ENCODE data around the gene ASIC1. TPM values are rescaled to one million over a fixed set of nuclear protein-coding genes. Genes with fewer than 3 reads are reported as not detected.

Gene ASIC1
- total and polyA plus RNA-seq, 2 of the 13 experiments (the other 11 are each of a cell fraction or from before 2014, with no cell fraction given) = 0.44 to 1.5 TPM

DNA sequence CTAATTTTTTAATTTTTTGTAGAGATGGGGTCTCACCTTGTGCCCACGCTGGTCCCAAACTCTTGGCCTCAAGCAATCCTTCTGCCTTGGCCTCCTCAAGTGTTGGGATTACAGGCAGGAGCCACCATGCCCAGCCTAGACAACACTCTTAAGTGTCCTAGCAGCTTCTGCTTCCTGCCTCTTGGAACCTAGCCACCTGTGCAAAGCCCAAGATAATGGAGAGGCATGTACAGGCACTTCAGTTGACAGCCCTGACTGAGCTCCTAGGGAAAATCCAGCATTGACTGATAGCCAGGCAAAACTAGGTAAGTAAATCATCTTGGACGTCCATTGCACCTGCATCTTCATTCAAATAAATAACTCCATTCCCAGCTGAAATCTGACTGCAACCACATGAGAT is 70.2 kb downstream of the ASIC1 start:
- no peaks in the 10 kb centered on the region for H3K79me2 ChIP-seq (ENCODE audit: insufficient read depth, low read length)
- ChIA-PET CTCF (ENCODE audit: low intra/inter-chr PET ratio, low total read pairs) (no interaction called here), POLR2A (interaction anchor here (0.7 to 1.3 kb wide), 3 partner anchors 16 to 46 kb away, joined by 3 to 4 read pairs (median 4); partner anchors contain the start of gene CERS5)
- BruUV-seq (replicated peaks) = no TSS peak
- H3K27ac ChIP-seq (ENCODE audit: extremely low read length, insufficient read depth, low read length) = no peak overlapping the region
- 96% methylated on average over 2 of the region's 2 CpGs for WGBS (ENCODE audit: low lambda C conversion rate)
- H3K36me3 ChIP-seq (replicated peaks in 1 of 2; ENCODE audit: control insufficient read depth in 1 of 2, insufficient read depth in 2 of 2, low read length in 2 of 2) = peaks cover 7 to 26% of the 10 kb centered on the region in 2 experiments; a peak in 3 of 5 replicates
- TF ChIP-seq PHB2 (IDR thresholded peaks at IDR 0.05; ENCODE audit: partially characterized antibody) = no peak
- TF ChIP-seq ZNF713 (CRISPR knock-in tag; IDR thresholded peaks at IDR 0.05) = no peak
- no peak for TF ChIP-seq NFKB2 (CRISPR knock-in tag; IDR thresholded peaks at IDR 0.05; ENCODE audit: borderline replicate concordance)
- TF ChIP-seq HNF4G (IDR thresholded peaks at IDR 0.05; ENCODE audit: borderline replicate concordance, low read depth, low read length) = no peak
- no peak for TF ChIP-seq HNF4G (CRISPR knock-in tag; IDR thresholded peaks at IDR 0.05; ENCODE audit: borderline replicate concordance, low read depth)
- no peak overlapping the region for H3K9ac ChIP-seq (ENCODE audit: insufficient read depth, low read depth, low read length)
- FAIRE-seq (no peak), DNase-seq (ENCODE audit: low spot score) (no peak), ATAC-seq (no peak)
- H3K4me1 ChIP-seq (ENCODE audit: insufficient read depth, low read length) = no peaks in the 10 kb centered on the region
- no peak overlapping the region for H3K4me3 ChIP-seq (replicated peaks in 1 of 3; ENCODE audit: insufficient read depth in 1 of 3, low read depth in 2 of 3, low read length in 3 of 3)
- no peak overlapping the region for H3K4me2 ChIP-seq (ENCODE audit: low read depth, low read length)
- no peaks in the 10 kb centered on the region for H4K20me1 ChIP-seq (ENCODE audit: insufficient read depth, low read length)
- H3K9me3 ChIP-seq (ENCODE audit: low read length) = no peaks in the 10 kb centered on the region
- in situ Hi-C loops (cut with HindIII; ENCODE audit: extremely low pct_ligation_motif_present, low pct_unique_long_range_greater_than_20kb) = loop anchor here (5.0 kb wide), 1 partner anchor 50 kb away; no protein-coding TSS in a partner anchor
- intact Hi-C loops (cut with micrococcal nuclease; ENCODE audit: unreplicated experiment) = no loop called here
- no peak overlapping the region for H2AFZ ChIP-seq (ENCODE audit: low read length)
- no peaks in the 10 kb centered on the region for H3K27me3 ChIP-seq (ENCODE audit: control insufficient read depth in 1 of 2, insufficient read depth in 2 of 2, low read length in 2 of 2)

GRCh38 chr12:50129290-50129689 is 71.9 kb downstream of the ASIC1 start:
- ATAC-seq (no peak), FAIRE-seq (no peak), DNase-seq (ENCODE audit: low spot score) (no peak)
- Histone ChIP-seq H3K4me1 (ENCODE audit: insufficient read depth, low read length) (no peaks in the 10 kb centered on the region), H3K36me3 (replicated peaks in 1 of 2; ENCODE audit: control insufficient read depth in 1 of 2, insufficient read depth in 2 of 2, low read length in 2 of 2) (peaks cover 10 to 31% of the 10 kb centered on the region in 2 experiments), H3K4me3 (replicated peaks in 1 of 3; ENCODE audit: insufficient read depth in 1 of 3, low read depth in 2 of 3, low read length in 3 of 3) (no peak overlapping the region), H4K20me1 (ENCODE audit: insufficient read depth, low read length) (no peaks in the 10 kb centered on the region), H3K27me3 (ENCODE audit: control insufficient read depth in 1 of 2, insufficient read depth in 2 of 2, low read length in 2 of 2) (no peaks in the 10 kb centered on the region), H3K79me2 (ENCODE audit: insufficient read depth, low read length) (no peaks in the 10 kb centered on the region), H2AFZ (ENCODE audit: low read length) (no peak overlapping the region), H3K27ac (ENCODE audit: extremely low read length, insufficient read depth, low read length) (no peak overlapping the region), H3K4me2 (ENCODE audit: low read depth, low read length) (no peak overlapping the region), H3K9ac (ENCODE audit: insufficient read depth, low read depth, low read length) (no peak overlapping the region), H3K9me3 (ENCODE audit: low read length) (no peaks in the 10 kb centered on the region)
- no peak for TF ChIP-seq ZNF782 (CRISPR knock-in tag; IDR thresholded peaks at IDR 0.05; ENCODE audit: borderline replicate concordance)
- no peak for TF ChIP-seq TAF1 (CRISPR knock-in tag; IDR thresholded peaks at IDR 0.05)
- TF ChIP-seq NRL (CRISPR knock-in tag; IDR thresholded peaks at IDR 0.05; ENCODE audit: borderline replicate concordance) = no peak
- in situ Hi-C loops (cut with HindIII; ENCODE audit: extremely low pct_ligation_motif_present, low pct_unique_long_range_greater_than_20kb) (loop anchor here (5.0 kb wide), 1 partner anchor 48 kb away; no protein-coding TSS in a partner anchor), intact Hi-C loops (cut with micrococcal nuclease; ENCODE audit: unreplicated experiment) (no loop called here)
- WGBS (ENCODE audit: low lambda C conversion rate) = 97% methylated on average over 4 of the region's 4 CpGs
- POLR2A ChIA-PET = interaction anchor here (2.2 to 2.3 kb wide), 2 partner anchors 17 to 38 kb away, joined by 10 to 11 read pairs; partner anchors contain the start of genes CERS5 and COX14
- CTCF ChIA-PET (ENCODE audit: low intra/inter-chr PET ratio, low total read pairs) = no interaction called here
- no TSS peak for BruUV-seq (replicated peaks)

All from HepG2 (cell line).